OCI-LY1 (cell line): ENCODE results near the gene TFEB.

Experiments
- H2AFZ ChIP-seq: fragments of 200-600 bp; sonication (generic), shearing (Covaris generic); 2 replicates; pipeline ENCODE4 v1.6.0; 2014; ENCODE audit warnings: antibody characterized with exemption, mild to moderate bottlenecking, low read length
- H3F3A ChIP-seq: fragments of 200-600 bp; sonication (generic), shearing (Covaris generic); 2 replicates; pipeline ENCODE4 v1.6.0; 2014; ENCODE audit warnings: mild to moderate bottlenecking, antibody characterized with exemption, low read length, moderate library complexity; ENCODE audit not compliant: insufficient read depth
- H3K27ac ChIP-seq: fragments of 200-600 bp; sonication (generic); 2 replicates; pipeline ENCODE4 v1.5.1; 2014; ENCODE audit warnings: low read length, mixed run types, mild to moderate bottlenecking, low read depth; ENCODE audit not compliant: poor library complexity, severe bottlenecking
- H3K27me3 ChIP-seq: fragments of 200-600 bp; sonication (generic); 2 replicates; pipeline ENCODE4 v1.6.0; 2014; ENCODE audit warnings: antibody characterized with exemption, mild to moderate bottlenecking, low read length, moderate library complexity; ENCODE audit not compliant: insufficient read depth
- H3K36me3 ChIP-seq: fragments of 200-600 bp; sonication (generic); 2 replicates; pipeline ENCODE4 v1.6.1; 2014; ENCODE audit warnings: mild to moderate bottlenecking, antibody characterized with exemption, low read length, moderate library complexity, mixed read lengths; ENCODE audit not compliant: insufficient read depth
- H3K4me1 ChIP-seq: fragments of 200-600 bp; sonication (generic); 2 replicates; pipeline ENCODE4 v1.5.1; 2014; ENCODE audit warnings: mild to moderate bottlenecking, low read length, moderate library complexity; ENCODE audit not compliant: insufficient read depth, severe bottlenecking
- H3K4me2 ChIP-seq: fragments of 200-600 bp; sonication (generic), shearing (Covaris generic); 2 replicates; pipeline ENCODE4 v1.6.1; 2014; ENCODE audit warnings: low read length
- H3K4me3 ChIP-seq: fragments of 200-600 bp; sonication (generic); 2 replicates; pipeline ENCODE4 v1.5.1; 2014; ENCODE audit warnings: low read length, low read depth, mild to moderate bottlenecking, mixed read lengths; ENCODE audit not compliant: poor library complexity, severe bottlenecking
- H3K79me2 ChIP-seq: fragments of 200-600 bp; shearing (Covaris generic); 2 replicates; pipeline ENCODE4 v1.6.1; 2016; ENCODE audit warnings: mixed run types, low read length, mixed read lengths; ENCODE audit not compliant: insufficient read depth
- H3K9ac ChIP-seq: fragments of 200-600 bp; sonication (generic), shearing (Covaris generic); 2 replicates; pipeline ENCODE4 v1.6.1; 2014; ENCODE audit warnings: mild to moderate bottlenecking, low read length, mixed read lengths
- H3K9me2 ChIP-seq: fragments of 200-600 bp; sonication (generic), shearing (Covaris generic); 2 replicates; pipeline ENCODE4 v1.6.1; 2014; ENCODE audit warnings: low read depth, mild to moderate bottlenecking, low read length, mixed read lengths
- H3K9me3 ChIP-seq: fragments of 200-600 bp; shearing (Covaris generic); 2 replicates; pipeline ENCODE4 v1.6.1; 2014; ENCODE audit warnings: low read length, mixed read lengths
- H4K20me1 ChIP-seq: fragments of 200-600 bp; sonication (generic), shearing (Covaris generic); 2 replicates; pipeline ENCODE4 v1.6.0; 2016; ENCODE audit warnings: mild to moderate bottlenecking, low read length; ENCODE audit not compliant: insufficient read depth
- EZH2 ChIP-seq: fragments of 200-600 bp; sonication (generic), shearing (Covaris generic); IDR thresholded peaks from 2 replicates; pipeline ENCODE4 v1.8.0; 2017; ENCODE audit warnings: borderline replicate concordance, mixed run types, mild to moderate bottlenecking, antibody characterized with exemption, low read length, moderate library complexity, mixed read lengths
- TF ChIP-seq, protein P1 (sequence below): fragments of 200-600 bp; sonication (generic), shearing (Covaris generic); IDR thresholded peaks from 2 replicates; pipeline ENCODE4 v1.5.1; 2017; ENCODE audit warnings: mild to moderate bottlenecking, antibody characterized with exemption, low read length, moderate library complexity, mixed read lengths

Gene TFEB

GRCh38 chr6:41659935-41660334 lies 75.5 kb downstream of the TFEB start:
- Histone ChIP-seq H3F3A (no peaks in the 10 kb centered on the region), H3K4me2 (no peak overlapping the region), H3K27me3 (peaks cover 16% of the 10 kb centered on the region), H4K20me1 (no peaks in the 10 kb centered on the region), H3K9ac (no peak overlapping the region), H3K36me3 (no peaks in the 10 kb centered on the region), H3K4me1 (no peaks in the 10 kb centered on the region), H3K4me3 (no peak overlapping the region), H3K9me3 (no peaks in the 10 kb centered on the region), H3K9me2 (no peaks in the 10 kb centered on the region), H2AFZ (no peak overlapping the region), H3K27ac (no peak overlapping the region), H3K79me2 (no peaks in the 10 kb centered on the region)
- TF ChIP-seq EZH2: no peak
- TF ChIP-seq, protein P1, sequence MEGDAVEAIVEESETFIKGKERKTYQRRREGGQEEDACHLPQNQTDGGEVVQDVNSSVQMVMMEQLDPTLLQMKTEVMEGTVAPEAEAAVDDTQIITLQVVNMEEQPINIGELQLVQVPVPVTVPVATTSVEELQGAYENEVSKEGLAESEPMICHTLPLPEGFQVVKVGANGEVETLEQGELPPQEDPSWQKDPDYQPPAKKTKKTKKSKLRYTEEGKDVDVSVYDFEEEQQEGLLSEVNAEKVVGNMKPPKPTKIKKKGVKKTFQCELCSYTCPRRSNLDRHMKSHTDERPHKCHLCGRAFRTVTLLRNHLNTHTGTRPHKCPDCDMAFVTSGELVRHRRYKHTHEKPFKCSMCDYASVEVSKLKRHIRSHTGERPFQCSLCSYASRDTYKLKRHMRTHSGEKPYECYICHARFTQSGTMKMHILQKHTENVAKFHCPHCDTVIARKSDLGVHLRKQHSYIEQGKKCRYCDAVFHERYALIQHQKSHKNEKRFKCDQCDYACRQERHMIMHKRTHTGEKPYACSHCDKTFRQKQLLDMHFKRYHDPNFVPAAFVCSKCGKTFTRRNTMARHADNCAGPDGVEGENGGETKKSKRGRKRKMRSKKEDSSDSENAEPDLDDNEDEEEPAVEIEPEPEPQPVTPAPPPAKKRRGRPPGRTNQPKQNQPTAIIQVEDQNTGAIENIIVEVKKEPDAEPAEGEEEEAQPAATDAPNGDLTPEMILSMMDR: no peak

DNA sequence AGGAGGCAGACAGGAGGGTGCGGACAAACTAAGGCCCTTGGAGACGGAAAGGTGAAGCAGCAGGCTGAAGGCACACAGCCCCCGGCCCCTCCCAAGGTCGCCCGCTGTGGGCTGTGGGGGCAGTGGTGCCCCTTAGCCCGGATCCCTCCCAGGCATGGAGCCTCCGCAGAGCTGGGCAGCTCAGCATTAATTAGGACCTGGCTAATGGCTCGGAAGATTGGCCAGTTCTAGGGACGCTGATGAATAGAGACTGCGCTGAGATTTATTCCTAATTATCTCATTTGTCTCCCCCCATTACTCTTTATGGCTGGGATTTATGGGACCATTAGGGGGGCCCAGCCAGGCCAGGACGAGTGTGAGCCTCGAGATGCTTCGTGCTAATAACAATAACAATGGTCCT lies 76.8 kb downstream of the TFEB start:
- Histone ChIP-seq H3K79me2 (no peaks in the 10 kb centered on the region), H3K4me3 (no peak overlapping the region), H4K20me1 (no peaks in the 10 kb centered on the region), H3F3A (no peaks in the 10 kb centered on the region), H3K4me2 (no peak overlapping the region), H3K9me3 (no peaks in the 10 kb centered on the region), H3K36me3 (no peaks in the 10 kb centered on the region), H3K27ac (no peak overlapping the region), H2AFZ (no peak overlapping the region), H3K9ac (no peak overlapping the region), H3K4me1 (no peaks in the 10 kb centered on the region), H3K27me3 (peaks cover 9% of the 10 kb centered on the region), H3K9me2 (no peaks in the 10 kb centered on the region)
- TF ChIP-seq, protein P1: no peak
- no peak for TF ChIP-seq EZH2

DNA sequence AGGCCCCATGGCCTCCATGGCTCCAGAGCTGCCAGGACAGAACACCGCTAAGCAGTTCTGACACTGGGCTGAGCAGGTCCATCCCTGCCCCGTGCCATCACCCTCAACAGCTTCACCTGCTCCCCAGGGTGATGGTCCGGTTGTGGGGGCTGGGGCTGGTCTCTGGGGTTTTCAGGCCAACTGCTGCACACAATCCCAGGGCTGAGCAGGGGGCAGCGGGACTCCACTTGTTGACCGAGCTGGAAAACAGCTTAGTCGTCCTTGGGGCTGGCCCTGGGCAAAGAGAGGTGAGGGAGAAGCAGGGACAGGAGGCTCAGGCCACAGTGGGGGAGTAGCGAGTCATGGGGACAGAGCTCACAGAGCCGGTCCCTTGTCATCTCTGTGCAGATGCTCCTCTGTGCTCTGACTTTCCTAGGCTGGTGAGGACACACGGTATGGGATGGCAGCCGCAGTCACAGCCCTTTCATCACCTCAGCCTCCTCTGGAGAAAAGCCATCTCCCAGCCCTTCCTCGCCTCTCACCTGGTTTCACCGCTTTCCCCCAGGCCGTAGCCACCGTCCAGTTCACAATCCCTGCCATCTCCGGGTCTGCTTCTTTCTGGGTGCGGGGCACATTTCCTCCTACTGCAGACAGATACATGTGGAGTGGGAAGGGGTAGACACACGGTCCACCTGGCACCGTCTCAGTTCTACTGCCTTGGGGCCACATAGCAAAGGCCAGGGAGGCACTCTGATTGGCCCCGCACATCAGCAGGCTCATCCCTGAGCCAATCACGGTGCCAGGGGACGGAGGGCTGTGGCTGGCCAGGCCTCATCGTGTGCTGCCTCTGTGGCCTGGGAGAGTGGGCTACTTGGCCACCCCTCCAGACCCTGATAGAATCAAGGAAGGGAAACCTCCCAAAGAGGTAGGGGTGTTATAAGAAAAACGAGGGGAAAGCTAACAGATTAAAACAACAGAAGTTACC lies 78.0 kb downstream of the TFEB start:
- H3K79me2 ChIP-seq: no peaks in the 10 kb centered on the region
- no peak overlapping the region for H3K4me2 ChIP-seq
- H3K4me3 ChIP-seq: no peak overlapping the region
- no peaks in the 10 kb centered on the region for H3K4me1 ChIP-seq
- H3F3A ChIP-seq: no peaks in the 10 kb centered on the region
- no peak overlapping the region for H2AFZ ChIP-seq
- H3K27ac ChIP-seq: no peak overlapping the region
- no peak for TF ChIP-seq EZH2
- TF ChIP-seq, protein P1: no peak
- H3K27me3 ChIP-seq: peaks cover 7% of the 10 kb centered on the region; the same call in 1 of the 2 replicates
- no peak overlapping the region for H3K9ac ChIP-seq
- no peaks in the 10 kb centered on the region for H3K9me3 ChIP-seq
- no peaks in the 10 kb centered on the region for H4K20me1 ChIP-seq
- no peaks in the 10 kb centered on the region for H3K9me2 ChIP-seq
- H3K36me3 ChIP-seq: no peaks in the 10 kb centered on the region
